ENCODE measurements around the gene STX8. TPM values are rescaled to one million over a fixed set of nuclear protein-coding genes. Genes with fewer than 3 reads are reported as not detected.

The STX8 gene
- total and polyA plus RNA-seq, 9 of the 15 experiments (the other 6 are each of a cell fraction or from before 2014, with no cell fraction given), result 14.6 to 42.5 (median 22.1) TPM

- no peak for DNase-seq (ENCODE audit: extremely low read depth in 1 of 4, low spot score in 3 of 4)
- in situ Hi-C loops (cut with MboI), result no loop called here
Observed at GRCh38 chr17:9472094-9472493, 103.5 kb downstream of the STX8 start.

GRCh38 chr17:9470171-9470570 is 105.4 kb downstream of the STX8 start:
- H3K4me1 ChIP-seq (replicated peaks in 1 of 2; ENCODE audit: control insufficient read depth in 2 of 2, insufficient read depth in 2 of 2, low read length in 2 of 2), result no peaks in the 10 kb centered on the region
- H3K4me2 ChIP-seq (ENCODE audit: insufficient read depth, low read length), result no peak overlapping the region
- no peaks in the 10 kb centered on the region for H3K9me1 ChIP-seq (ENCODE audit: control insufficient read depth, insufficient read depth, low read length)
- in situ Hi-C loops (cut with MboI) (no loop called here), intact Hi-C loops (cut with micrococcal nuclease) (no loop called here)
- no peaks in the 10 kb centered on the region for H4K20me1 ChIP-seq (replicated peaks; ENCODE audit: control insufficient read depth, insufficient read depth, low read length)
- FAIRE-seq (no peak), ATAC-seq (no peak), DNase-seq (ENCODE audit: extremely low read depth in 1 of 4, low spot score in 3 of 4) (no peak)
- no peak overlapping the region for H3K9ac ChIP-seq (ENCODE audit: insufficient read depth in 1 of 2, low read depth in 2 of 2, low read length in 2 of 2)
- no peaks in the 10 kb centered on the region for H3K79me2 ChIP-seq (ENCODE audit: control insufficient read depth, insufficient read depth, low read length)
- no peaks in the 10 kb centered on the region; a peak in 1 of 5 replicates for H3K27me3 ChIP-seq (ENCODE audit: control insufficient read depth in 2 of 2, insufficient read depth in 2 of 2, low read length in 2 of 2)
- no peak overlapping the region for H2AFZ ChIP-seq (ENCODE audit: low read depth, low read length)
- no TSS peak for BruUV-seq (replicated peaks)
- H3K4me3 ChIP-seq, result no peak overlapping the region
- CTCF ChIA-PET (ENCODE audit: low intra/inter-chr PET ratio), result no interaction called here
- TF ChIP-seq ZNF134 (CRISPR knock-in tag; conservative IDR thresholded peaks at IDR 0.05) (no peak), BACH1 (tag; IDR thresholded peaks at IDR 0.05) (no peak), EP400 (IDR thresholded peaks at IDR 0.05) (no peak), GATAD2A (IDR thresholded peaks at IDR 0.05) (no peak), ZNF395 (CRISPR knock-in tag; IDR thresholded peaks at IDR 0.05) (no peak), SLC30A9 (CRISPR knock-in tag; IDR thresholded peaks at IDR 0.05) (no peak), NR4A1 (CRISPR knock-in tag; IDR thresholded peaks at IDR 0.05) (no peak), NR4A1 (tag; IDR thresholded peaks at IDR 0.05) (no peak), ZNF239 (CRISPR knock-in tag; IDR thresholded peaks at IDR 0.05) (no peak), SREBF1 (IDR thresholded peaks at IDR 0.05; ENCODE audit: borderline replicate concordance, low read depth, low read length) (no peak), SAP30 (IDR thresholded peaks at IDR 0.05; ENCODE audit: borderline replicate concordance, insufficient read depth, low read depth, low read length, poor library complexity, severe bottlenecking) (no peak), ZBED1 (IDR thresholded peaks at IDR 0.05) (no peak), NR2F6 (CRISPR knock-in tag; IDR thresholded peaks at IDR 0.05) (no peak), RFX7 (CRISPR knock-in tag; IDR thresholded peaks at IDR 0.05) (no peak), FOXK2 (conservative IDR thresholded peaks at IDR 0.05 in 1 of 2, IDR thresholded peaks at IDR 0.05 in 1 of 2; ENCODE audit: low read depth in 2 of 2) (no peak)
- POLR2A ChIA-PET, result no interaction called here
- no peaks in the 10 kb centered on the region for H3K9me3 ChIP-seq (replicated peaks; ENCODE audit: control insufficient read depth, insufficient read depth, low read depth, low read length)
- WGBS (ENCODE audit: insufficient coverage, low coverage, missing lambda C conversion rate), result 18% methylated on average over 4 of the region's 4 CpGs
- H3K27ac ChIP-seq (ENCODE audit: extremely low read depth, low read depth, low read length), result no peak overlapping the region
- no peaks in the 10 kb centered on the region for H3K36me3 ChIP-seq (ENCODE audit: control insufficient read depth, insufficient read depth, low read length)

More at GRCh38 chr17:9472094-9472493, 103.5 kb downstream of the STX8 start:
- H4K20me1 ChIP-seq (replicated peaks; ENCODE audit: control insufficient read depth, insufficient read depth, low read length), result no peaks in the 10 kb centered on the region
- ChIA-PET POLR2A (interaction anchor here (0.6 kb wide), 1 partner anchor 211 kb away, joined by 3 read pairs; no protein-coding TSS in a partner anchor), CTCF (ENCODE audit: low intra/inter-chr PET ratio) (no interaction called here)
- no peaks in the 10 kb centered on the region for H3K79me2 ChIP-seq (ENCODE audit: control insufficient read depth, insufficient read depth, low read length)
- H3K36me3 ChIP-seq (ENCODE audit: control insufficient read depth, insufficient read depth, low read length), result no peaks in the 10 kb centered on the region
- intact Hi-C loops (cut with micrococcal nuclease), result no loop called here
- 9% methylated on average over 5 of the region's 5 CpGs for WGBS (ENCODE audit: insufficient coverage, low coverage, missing lambda C conversion rate)
- H3K4me3 ChIP-seq, result no peak overlapping the region
- TF ChIP-seq ZNF695 (CRISPR knock-in tag; IDR thresholded peaks at IDR 0.05), result no peak
- TF ChIP-seq ZNF436 (CRISPR knock-in tag; IDR thresholded peaks at IDR 0.05), result no peak
- TF ChIP-seq RBM34 (IDR thresholded peaks at IDR 0.05; ENCODE audit: borderline replicate concordance, insufficient read depth, low read length), result no peak
- no peak for TF ChIP-seq GATA2 (CRISPR knock-in tag; IDR thresholded peaks at IDR 0.05)
- TF ChIP-seq KDM2B (CRISPR knock-in tag; IDR thresholded peaks at IDR 0.05), result no peak
- no peak for TF ChIP-seq WHSC1 (IDR thresholded peaks at IDR 0.05; ENCODE audit: low read length)
- no peak for TF ChIP-seq ZFX (CRISPR knock-in tag; IDR thresholded peaks at IDR 0.05)
- TF ChIP-seq RCOR1 (IDR thresholded peaks at IDR 0.05; ENCODE audit: borderline replicate concordance in 1 of 2, low read depth in 2 of 2, low read length in 2 of 2), result no peak
- TF ChIP-seq BCL6 (CRISPR knock-in tag; IDR thresholded peaks at IDR 0.05), result no peak
- TF ChIP-seq SRSF7 (optimal IDR thresholded peaks at IDR 0.05; ENCODE audit: low read depth, low read length), result no peak
- no peak for TF ChIP-seq ZKSCAN3 (CRISPR knock-in tag; IDR thresholded peaks at IDR 0.05)
- no peaks in the 10 kb centered on the region for H3K4me1 ChIP-seq (replicated peaks in 1 of 2; ENCODE audit: control insufficient read depth in 2 of 2, insufficient read depth in 2 of 2, low read length in 2 of 2)
- H3K27ac ChIP-seq (ENCODE audit: extremely low read depth, low read depth, low read length), result no peak overlapping the region
- ATAC-seq (no peak), FAIRE-seq (no peak)
- no peaks in the 10 kb centered on the region; a peak in 1 of 5 replicates for H3K27me3 ChIP-seq (ENCODE audit: control insufficient read depth in 2 of 2, insufficient read depth in 2 of 2, low read length in 2 of 2)
- H3K9me3 ChIP-seq (replicated peaks; ENCODE audit: control insufficient read depth, insufficient read depth, low read depth, low read length), result no peaks in the 10 kb centered on the region
- no peaks in the 10 kb centered on the region for H3K9me1 ChIP-seq (ENCODE audit: control insufficient read depth, insufficient read depth, low read length)
- H3K4me2 ChIP-seq (ENCODE audit: insufficient read depth, low read length), result no peak overlapping the region
- H2AFZ ChIP-seq (ENCODE audit: low read depth, low read length), result no peak overlapping the region
- no TSS peak for BruUV-seq (replicated peaks)
- H3K9ac ChIP-seq (ENCODE audit: insufficient read depth in 1 of 2, low read depth in 2 of 2, low read length in 2 of 2), result no peak overlapping the region
